Activated T-helper 2 cell treated with anti-CD3 and anti-CD28 coated beads, Interferon-gamma antibody, Interleukin-2, Interleukin-4, amounts not matched to agents 10 μg/mL and 5 μg/mL and 100 μg/mL, durations not matched to agents 14 hours and 24 hours and 36 hours (primary cell): ENCODE measurements around the gene FAM240A. TPM values are rescaled to one million over a fixed set of nuclear protein-coding genes. Genes with fewer than 3 reads are reported as not detected.

Experiments
- DNase-seq: peaks from one replicate; pipeline ENCODE4 v3.0.0; 2021; ENCODE audit warnings: low spot score
- H3K27ac Mint-ChIP-seq: one replicate; pipeline ENCODE4 v1.8.0; 2021; ENCODE audit warnings: mixed read lengths
- H3K27me3 Mint-ChIP-seq: one replicate; pipeline ENCODE4 v1.8.0; 2021; ENCODE audit warnings: low read depth, mixed read lengths
- H3K36me3 Mint-ChIP-seq: one replicate; pipeline ENCODE4 v1.8.0; 2021; ENCODE audit warnings: low read depth, mixed read lengths
- H3K4me1 Mint-ChIP-seq: one replicate; pipeline ENCODE4 v1.8.0; 2021; ENCODE audit warnings: low read depth, mixed read lengths
- H3K4me3 Mint-ChIP-seq: one replicate; pipeline ENCODE4 v1.8.0; 2021; ENCODE audit warnings: low read depth, mild to moderate bottlenecking, moderate library complexity, mixed read lengths
- H3K9me3 Mint-ChIP-seq: one replicate; pipeline ENCODE4 v1.8.0; 2021; ENCODE audit warnings: mixed read lengths
- intact Hi-C: fragments of 100-400 bp; cut with micrococcal nuclease; formaldehyde crosslinking; loops from one replicate; pipeline ENCODE4 v1.15.1; 2023
- total RNA-seq: library from RNA; stranded (reverse); gene quantifications from 2 replicates; pipeline ENCODE4 v1.2.3, GENCODE V29; 2022

The FAM240A gene
- total RNA-seq, 1 donor from 2014 or later = not detected

GRCh38 chr3:46662771-46663551, 50.6 kb downstream of the FAM240A start:
- no peaks in the 10 kb centered on the region for H3K9me3 Mint-ChIP-seq
- intact Hi-C loops = no loop called here
- H3K36me3 Mint-ChIP-seq = no peaks in the 10 kb centered on the region
- H3K4me1 Mint-ChIP-seq = no peaks in the 10 kb centered on the region
- H3K4me3 Mint-ChIP-seq = no peak overlapping the region
- H3K27me3 Mint-ChIP-seq = no peaks in the 10 kb centered on the region
- H3K27ac Mint-ChIP-seq = no peak overlapping the region
- no peak for DNase-seq

GRCh38 chr3:46663591-46664135, 51.3 kb downstream of the FAM240A start:
- Mint-ChIP-seq H3K27me3 (no peaks in the 10 kb centered on the region), H3K27ac (no peak overlapping the region), H3K9me3 (no peaks in the 10 kb centered on the region), H3K4me1 (no peaks in the 10 kb centered on the region), H3K36me3 (no peaks in the 10 kb centered on the region), H3K4me3 (no peak overlapping the region)
- DNase-seq = no peak
- intact Hi-C loops = no loop called here

- Mint-ChIP-seq H3K4me3 (no peak overlapping the region), H3K4me1 (no peaks in the 10 kb centered on the region), H3K27ac (no peak overlapping the region), H3K9me3 (no peaks in the 10 kb centered on the region), H3K27me3 (no peaks in the 10 kb centered on the region), H3K36me3 (no peaks in the 10 kb centered on the region)
- intact Hi-C loops = no loop called here
- DNase-seq = no peak
These were observed 52.1 kb downstream of the FAM240A start for GRCh38 chr3:46664188-46664970.

- Mint-ChIP-seq H3K27ac (no peak overlapping the region), H3K27me3 (no peaks in the 10 kb centered on the region), H3K36me3 (no peaks in the 10 kb centered on the region), H3K4me1 (no peaks in the 10 kb centered on the region), H3K9me3 (no peaks in the 10 kb centered on the region), H3K4me3 (no peak overlapping the region)
- DNase-seq = no peak
- intact Hi-C loops = no loop called here
These were observed 52.8 kb downstream of the FAM240A start for GRCh38 chr3:46664971-46665762.

GRCh38 chr3:46665763-46666452, 53.6 kb downstream of the FAM240A start:
- H3K27ac Mint-ChIP-seq = no peak overlapping the region
- H3K36me3 Mint-ChIP-seq = no peaks in the 10 kb centered on the region
- DNase-seq = no peak
- intact Hi-C loops = no loop called here
- H3K4me1 Mint-ChIP-seq = no peaks in the 10 kb centered on the region
- H3K4me3 Mint-ChIP-seq = no peak overlapping the region
- H3K27me3 Mint-ChIP-seq = no peaks in the 10 kb centered on the region
- H3K9me3 Mint-ChIP-seq = no peaks in the 10 kb centered on the region

GRCh38 chr3:46666453-46666845, 54.1 kb downstream of the FAM240A start:
- Mint-ChIP-seq H3K36me3 (no peaks in the 10 kb centered on the region), H3K4me3 (no peak overlapping the region), H3K27ac (no peak overlapping the region), H3K9me3 (no peaks in the 10 kb centered on the region), H3K4me1 (no peaks in the 10 kb centered on the region), H3K27me3 (no peaks in the 10 kb centered on the region)
- no peak for DNase-seq
- intact Hi-C loops = no loop called here

- Mint-ChIP-seq H3K27me3 (no peaks in the 10 kb centered on the region), H3K27ac (no peak overlapping the region), H3K4me1 (no peaks in the 10 kb centered on the region), H3K9me3 (no peaks in the 10 kb centered on the region), H3K36me3 (no peaks in the 10 kb centered on the region), H3K4me3 (no peak overlapping the region)
- no peak for DNase-seq
- intact Hi-C loops = no loop called here
These were observed 54.8 kb downstream of the FAM240A start for GRCh38 chr3:46667061-46667621.

- H3K36me3 Mint-ChIP-seq = no peaks in the 10 kb centered on the region
- no peak for DNase-seq
- no peak overlapping the region for H3K27ac Mint-ChIP-seq
- H3K9me3 Mint-ChIP-seq = no peaks in the 10 kb centered on the region
- H3K4me3 Mint-ChIP-seq = no peak overlapping the region
- intact Hi-C loops = no loop called here
- no peaks in the 10 kb centered on the region for H3K4me1 Mint-ChIP-seq
- H3K27me3 Mint-ChIP-seq = no peaks in the 10 kb centered on the region
These were observed 55.3 kb downstream of the FAM240A start for GRCh38 chr3:46667657-46668056.

- H3K9me3 Mint-ChIP-seq = no peaks in the 10 kb centered on the region
- intact Hi-C loops = no loop called here
- no peak overlapping the region for H3K27ac Mint-ChIP-seq
- H3K4me1 Mint-ChIP-seq = no peaks in the 10 kb centered on the region
- H3K27me3 Mint-ChIP-seq = no peaks in the 10 kb centered on the region
- no peak overlapping the region for H3K4me3 Mint-ChIP-seq
- no peaks in the 10 kb centered on the region for H3K36me3 Mint-ChIP-seq
- no peak for DNase-seq
These were observed 55.8 kb downstream of the FAM240A start for GRCh38 chr3:46668116-46668515.

- intact Hi-C loops = no loop called here
- H3K4me1 Mint-ChIP-seq = no peaks in the 10 kb centered on the region
- no peaks in the 10 kb centered on the region for H3K9me3 Mint-ChIP-seq
- DNase-seq = no peak
- no peak overlapping the region for H3K4me3 Mint-ChIP-seq
- no peak overlapping the region for H3K27ac Mint-ChIP-seq
- H3K36me3 Mint-ChIP-seq = no peaks in the 10 kb centered on the region
- H3K27me3 Mint-ChIP-seq = no peaks in the 10 kb centered on the region
These were observed 56.3 kb downstream of the FAM240A start for GRCh38 chr3:46668591-46668990.

- H3K4me3 Mint-ChIP-seq = no peak overlapping the region
- H3K27me3 Mint-ChIP-seq = no peaks in the 10 kb centered on the region
- H3K36me3 Mint-ChIP-seq = no peaks in the 10 kb centered on the region
- no peaks in the 10 kb centered on the region for H3K4me1 Mint-ChIP-seq
- no peak overlapping the region for H3K27ac Mint-ChIP-seq
- H3K9me3 Mint-ChIP-seq = no peaks in the 10 kb centered on the region
- no peak for DNase-seq
- intact Hi-C loops = no loop called here
These were observed 57.1 kb downstream of the FAM240A start for GRCh38 chr3:46669191-46669999.
